GM23338 (cell line): ENCODE data around the gene SCN2B. TPM values are rescaled to one million over a fixed set of nuclear protein-coding genes. Genes with fewer than 3 reads are reported as not detected.

Experiments
- EZH2 ChIP-seq: fragments of 200-600 bp; sonication (generic); IDR thresholded peaks from one replicate; pipeline ENCODE4 v1.8.0; 2017; ENCODE audit warnings: antibody characterized with exemption, mild to moderate bottlenecking, low read depth; ENCODE audit not compliant: unreplicated experiment
- EZH2phosphoT487 ChIP-seq: fragments of 200-600 bp; sonication (generic); IDR thresholded peaks from one replicate; pipeline ENCODE4 v1.8.1; 2018; ENCODE audit warnings: antibody characterized with exemption; ENCODE audit not compliant: unreplicated experiment
- JUNB ChIP-seq: IDR thresholded peaks from one replicate; pipeline ENCODE4 v1.6.1; 2016; ENCODE audit warnings: antibody characterized with exemption; ENCODE audit not compliant: unreplicated experiment
- NANOG ChIP-seq: IDR thresholded peaks from 2 replicates; pipeline ENCODE4 v1.6.1; 2016; ENCODE audit warnings: antibody characterized with exemption, borderline replicate concordance
- POLR2AphosphoS5 ChIP-seq: IDR thresholded peaks from 2 replicates; pipeline ENCODE4 v1.6.1; 2016; ENCODE audit warnings: antibody characterized with exemption, low read depth
- STAT1 ChIP-seq: IDR thresholded peaks from one replicate; pipeline ENCODE4 v1.6.1; 2016; ENCODE audit warnings: antibody characterized with exemption; ENCODE audit not compliant: unreplicated experiment
- ZNF114 ChIP-seq: fragments of 250-450 bp; sonication (Bioruptor Pico); IDR thresholded peaks from 2 replicates; pipeline ENCODE4 v1.5.0; 2020; ENCODE audit warnings: mild to moderate bottlenecking, moderate library complexity
- ZNF331 ChIP-seq: fragments of 250-450 bp; sonication (Bioruptor Pico); IDR thresholded peaks from 2 replicates; pipeline ENCODE4 v1.5.0; 2020; ENCODE audit warnings: low read depth, mild to moderate bottlenecking, moderate library complexity
- ZNF462 ChIP-seq: fragments of 250-450 bp; sonication (Bioruptor Pico); IDR thresholded peaks from 2 replicates; pipeline ENCODE4 v1.5.0; 2020; ENCODE audit warnings: mild to moderate bottlenecking, moderate library complexity
- polyA plus RNA-seq: library from polyadenylated mRNA; unstranded; fragments of >200 nt; fragmentation: Nextera tagmentation; extraction: Ambion mirVana; gene quantifications from 2 replicates; pipeline ENCODE4 v1.2.1, GENCODE V29; 2016
- total RNA-seq: library from RNA; depleted of rRNA; stranded (reverse); fragments of >200 nt; shearing (Covaris generic); gene quantifications from 2 replicates; pipeline ENCODE4 v1.2.3, GENCODE V29; 2014
- TF ChIP-seq, protein P1 (sequence below): IDR thresholded peaks from 2 replicates; pipeline ENCODE4 v1.6.1; 2016; ENCODE audit warnings: antibody characterized with exemption
- TF ChIP-seq, protein P2 (sequence below), 2 experiments: fragments of 200-600 bp in 1 of 2; sonication (generic) in 1 of 2; conservative IDR thresholded peaks; 2 replicates each; pipeline versions ENCODE4 v1.5.1 to v1.6.1; 2016 to 2017; ENCODE audit warnings: antibody characterized with exemption in 2 of 2, low read depth in 2 of 2, mild to moderate bottlenecking in 2 of 2, moderate library complexity in 1 of 2

Gene SCN2B
- total and polyA plus RNA-seq, 2 experiments from 2014 or later: 0.03 TPM; not detected in 1

- no peak for TF ChIP-seq ZNF462 (CRISPR knock-in tag)
- TF ChIP-seq JUNB: no peak
- TF ChIP-seq ZNF331 (CRISPR knock-in tag): no peak
- no peak for TF ChIP-seq ZNF114 (CRISPR knock-in tag)
- TF ChIP-seq, protein P1, sequence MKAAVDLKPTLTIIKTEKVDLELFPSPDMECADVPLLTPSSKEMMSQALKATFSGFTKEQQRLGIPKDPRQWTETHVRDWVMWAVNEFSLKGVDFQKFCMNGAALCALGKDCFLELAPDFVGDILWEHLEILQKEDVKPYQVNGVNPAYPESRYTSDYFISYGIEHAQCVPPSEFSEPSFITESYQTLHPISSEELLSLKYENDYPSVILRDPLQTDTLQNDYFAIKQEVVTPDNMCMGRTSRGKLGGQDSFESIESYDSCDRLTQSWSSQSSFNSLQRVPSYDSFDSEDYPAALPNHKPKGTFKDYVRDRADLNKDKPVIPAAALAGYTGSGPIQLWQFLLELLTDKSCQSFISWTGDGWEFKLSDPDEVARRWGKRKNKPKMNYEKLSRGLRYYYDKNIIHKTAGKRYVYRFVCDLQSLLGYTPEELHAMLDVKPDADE: no peak
- TF ChIP-seq EZH2: no peak
- TF ChIP-seq, protein P2, sequence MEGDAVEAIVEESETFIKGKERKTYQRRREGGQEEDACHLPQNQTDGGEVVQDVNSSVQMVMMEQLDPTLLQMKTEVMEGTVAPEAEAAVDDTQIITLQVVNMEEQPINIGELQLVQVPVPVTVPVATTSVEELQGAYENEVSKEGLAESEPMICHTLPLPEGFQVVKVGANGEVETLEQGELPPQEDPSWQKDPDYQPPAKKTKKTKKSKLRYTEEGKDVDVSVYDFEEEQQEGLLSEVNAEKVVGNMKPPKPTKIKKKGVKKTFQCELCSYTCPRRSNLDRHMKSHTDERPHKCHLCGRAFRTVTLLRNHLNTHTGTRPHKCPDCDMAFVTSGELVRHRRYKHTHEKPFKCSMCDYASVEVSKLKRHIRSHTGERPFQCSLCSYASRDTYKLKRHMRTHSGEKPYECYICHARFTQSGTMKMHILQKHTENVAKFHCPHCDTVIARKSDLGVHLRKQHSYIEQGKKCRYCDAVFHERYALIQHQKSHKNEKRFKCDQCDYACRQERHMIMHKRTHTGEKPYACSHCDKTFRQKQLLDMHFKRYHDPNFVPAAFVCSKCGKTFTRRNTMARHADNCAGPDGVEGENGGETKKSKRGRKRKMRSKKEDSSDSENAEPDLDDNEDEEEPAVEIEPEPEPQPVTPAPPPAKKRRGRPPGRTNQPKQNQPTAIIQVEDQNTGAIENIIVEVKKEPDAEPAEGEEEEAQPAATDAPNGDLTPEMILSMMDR (conservative IDR thresholded peaks at IDR 0.05; ENCODE audit: low read depth in 2 of 2): no peak
- TF ChIP-seq EZH2phosphoT487: no peak
- TF ChIP-seq POLR2AphosphoS5: no peak
- TF ChIP-seq STAT1: no peak
- TF ChIP-seq NANOG: no peak
Measured at GRCh38 chr11:118207079-118207478, 30.6 kb upstream of the SCN2B start (continued).
